Astrocyte (in vitro differentiated cells and primary cell): ENCODE results near the gene RAB36. TPM values are rescaled to one million over a fixed set of nuclear protein-coding genes. Genes with fewer than 3 reads are reported as not detected.

Source experiments
- DNase-seq: peaks from one replicate; pipeline ENCODE4 v3.0.0-alpha.2; 2010; ENCODE audit warnings: low read depth
- FAIRE-seq: peaks from 2 replicates; lab custom pipeline; 2011; peaks lifted over from hg19 to GRCh38; lab: Jason Lieb, UNC
- H2AFZ ChIP-seq: 2 replicates; pipeline ENCODE4 v1.6.0; 2012; ENCODE audit warnings: low read depth, low read length, inconsistent platforms
- H3K27ac ChIP-seq: 2 replicates; pipeline ENCODE4 v1.5.1; 2011; ENCODE audit warnings: low read depth, low read length, inconsistent platforms
- H3K27me3 ChIP-seq: 2 replicates; pipeline ENCODE4 v1.6.0; 2011; ENCODE audit warnings: low read length, inconsistent platforms; ENCODE audit not compliant: insufficient read depth
- H3K36me3 ChIP-seq: 2 replicates; pipeline ENCODE4 v1.5.1; 2011; ENCODE audit warnings: low read length, inconsistent platforms; ENCODE audit not compliant: insufficient read depth
- H3K4me1 ChIP-seq: 2 replicates; pipeline ENCODE4 v1.5.1; 2011; ENCODE audit warnings: low read length, inconsistent platforms; ENCODE audit not compliant: insufficient read depth
- H3K4me2 ChIP-seq: 2 replicates; pipeline ENCODE4 v1.6.0; 2012; ENCODE audit warnings: low read length, inconsistent platforms
- H3K4me3 ChIP-seq: 2 replicates; pipeline ENCODE4 v1.5.1; 2011; ENCODE audit warnings: low read depth, mild to moderate bottlenecking, low read length, inconsistent platforms; ENCODE audit not compliant: insufficient read depth
- H3K79me2 ChIP-seq: 2 replicates; pipeline ENCODE4 v1.6.0; 2012; ENCODE audit warnings: mild to moderate bottlenecking, low read length, inconsistent platforms; ENCODE audit not compliant: insufficient read depth
- H3K9ac ChIP-seq: 2 replicates; pipeline ENCODE4 v1.6.0; 2012; ENCODE audit warnings: mild to moderate bottlenecking, low read length, inconsistent platforms
- H3K9me3 ChIP-seq: 2 replicates; pipeline ENCODE4 v1.5.1; 2012; ENCODE audit warnings: low read depth, mild to moderate bottlenecking, low read length, inconsistent platforms; ENCODE audit not compliant: insufficient read depth
- H4K20me1 ChIP-seq: 2 replicates; pipeline ENCODE4 v1.6.0; 2012; ENCODE audit warnings: low read length, inconsistent platforms; ENCODE audit not compliant: insufficient read depth
- H3K27ac Mint-ChIP-seq: one replicate; pipeline ENCODE4 v1.8.0; 2021; ENCODE audit warnings: mild to moderate bottlenecking, mixed read lengths; ENCODE audit not compliant: unreplicated experiment
- H3K27me3 Mint-ChIP-seq: one replicate; pipeline ENCODE4 v1.8.0; 2021; ENCODE audit warnings: low read depth, mixed read lengths; ENCODE audit not compliant: unreplicated experiment
- H3K36me3 Mint-ChIP-seq: one replicate; pipeline ENCODE4 v1.8.0; 2021; ENCODE audit warnings: low read depth, mixed read lengths; ENCODE audit not compliant: unreplicated experiment
- H3K4me1 Mint-ChIP-seq: one replicate; pipeline ENCODE4 v1.8.0; 2021; ENCODE audit warnings: low read depth, mixed read lengths; ENCODE audit not compliant: unreplicated experiment
- H3K4me3 Mint-ChIP-seq: one replicate; pipeline ENCODE4 v1.8.0; 2021; ENCODE audit warnings: mild to moderate bottlenecking, moderate library complexity, mixed read lengths; ENCODE audit not compliant: unreplicated experiment
- H3K9me3 Mint-ChIP-seq: one replicate; pipeline ENCODE4 v1.8.0; 2021; ENCODE audit warnings: mild to moderate bottlenecking, mixed read lengths; ENCODE audit not compliant: unreplicated experiment
- CTCF ChIP-seq: IDR thresholded peaks from 2 replicates; pipeline ENCODE4 v1.5.1; 2011; ENCODE audit warnings: low read depth, mild to moderate bottlenecking, inconsistent platforms, low read length, moderate library complexity; ENCODE audit not compliant: insufficient read depth
- EZH2 ChIP-seq: IDR thresholded peaks from 2 replicates; pipeline ENCODE4 v1.6.1; 2012; ENCODE audit warnings: mild to moderate bottlenecking, low read length, inconsistent platforms; ENCODE audit not compliant: insufficient read depth
- total RNA-seq: library from RNA; stranded (reverse); gene quantifications from 2 replicates; pipeline ENCODE4 v1.2.1, GENCODE V29; 2021

The RAB36 gene
- total RNA-seq, 1 donor from 2014 or later: 5.2 TPM

- no peaks in the 10 kb centered on the region for H3K79me2 ChIP-seq
- Mint-ChIP-seq H3K27me3 (peaks cover 68% of the 10 kb centered on the region), H3K4me1 (no peaks in the 10 kb centered on the region), H3K27ac (no peak overlapping the region), H3K4me3 (no peak overlapping the region), H3K36me3 (no peaks in the 10 kb centered on the region), H3K9me3 (no peaks in the 10 kb centered on the region)
- TF ChIP-seq EZH2 (no peak), CTCF (no peak)
- no peaks in the 10 kb centered on the region for H3K4me1 ChIP-seq
- no peaks in the 10 kb centered on the region for H4K20me1 ChIP-seq
- no peak overlapping the region for H3K9ac ChIP-seq
- no peaks in the 10 kb centered on the region for H3K9me3 ChIP-seq
- FAIRE-seq (no peak), DNase-seq (no peak)
- H3K27me3 ChIP-seq: no peaks in the 10 kb centered on the region
- no peaks in the 10 kb centered on the region for H3K36me3 ChIP-seq
- H3K27ac ChIP-seq: no peak overlapping the region
- H3K4me3 ChIP-seq: no peak overlapping the region
- H2AFZ ChIP-seq: no peak overlapping the region
- H3K4me2 ChIP-seq: no peak overlapping the region
These were observed 19.7 kb upstream of the RAB36 start for GRCh38 chr22:23125512-23126103.

GRCh38 chr22:23126165-23127054 lies 18.9 kb upstream of the RAB36 start:
- H3K36me3 ChIP-seq: no peaks in the 10 kb centered on the region
- H3K27me3 Mint-ChIP-seq: peaks cover 68% of the 10 kb centered on the region
- TF ChIP-seq EZH2 (no peak), CTCF (no peak)
- no peaks in the 10 kb centered on the region for H3K9me3 ChIP-seq
- H3K27me3 ChIP-seq: no peaks in the 10 kb centered on the region
- no peak overlapping the region for H3K9ac ChIP-seq
- no peak overlapping the region for H3K4me2 ChIP-seq
- no peak overlapping the region for H2AFZ ChIP-seq
- H3K27ac ChIP-seq: no peak overlapping the region
- H3K4me3 Mint-ChIP-seq: no peak overlapping the region
- H3K27ac Mint-ChIP-seq: no peak overlapping the region
- no peak overlapping the region for H3K4me3 ChIP-seq
- no peaks in the 10 kb centered on the region for H4K20me1 ChIP-seq
- H3K79me2 ChIP-seq: no peaks in the 10 kb centered on the region
- no peaks in the 10 kb centered on the region for H3K4me1 Mint-ChIP-seq
- H3K36me3 Mint-ChIP-seq: no peaks in the 10 kb centered on the region
- no peaks in the 10 kb centered on the region for H3K9me3 Mint-ChIP-seq
- no peak for DNase-seq
- no peaks in the 10 kb centered on the region for H3K4me1 ChIP-seq
- FAIRE-seq: no peak
